Hematopoietic multipotent progenitor cell treated with erythropoietin and hydrocortisone succinate and interleukin-3 and kit ligand, for 15 days (in vitro differentiated cells): Measurements from ENCODE around the gene SLC22A25.
"Not testable (repeated sequence)": the region's sequence is repeated elsewhere in the genome, so short reads cannot be mapped to it uniquely, and the experiment has no call there.

Source experiments
- DNase-seq: peaks from one replicate; pipeline ENCODE4 v3.0.0-alpha.2; 2015; ENCODE audit warnings: low spot score

SLC22A25 gene

DNA sequence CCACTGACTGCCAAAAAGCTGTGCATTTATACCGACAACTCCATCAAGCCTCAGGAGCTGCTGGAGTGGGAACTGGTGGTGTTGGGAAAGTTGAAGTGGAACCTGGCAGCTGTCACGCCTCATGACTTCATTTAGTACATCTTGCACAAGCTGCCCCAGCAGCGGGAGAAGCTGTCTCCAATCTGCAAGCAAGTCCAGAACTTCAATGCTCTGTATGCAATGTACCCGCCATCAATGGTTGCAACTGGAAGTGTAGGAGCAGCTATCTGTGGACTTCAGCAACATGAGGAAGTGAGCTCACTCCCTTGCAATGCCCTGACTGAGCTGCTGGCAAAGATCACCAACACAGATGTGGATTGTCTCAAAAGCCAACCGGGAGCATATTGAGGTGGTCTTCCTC lies at the start of gene SLC22A25:
SLC22A25 (minus strand) TSS at position 67 of the 400 bp plus-strand sequence. CDS start 13,947 bp downstream, outside the sequence.
- no peak for DNase-seq

DNA sequence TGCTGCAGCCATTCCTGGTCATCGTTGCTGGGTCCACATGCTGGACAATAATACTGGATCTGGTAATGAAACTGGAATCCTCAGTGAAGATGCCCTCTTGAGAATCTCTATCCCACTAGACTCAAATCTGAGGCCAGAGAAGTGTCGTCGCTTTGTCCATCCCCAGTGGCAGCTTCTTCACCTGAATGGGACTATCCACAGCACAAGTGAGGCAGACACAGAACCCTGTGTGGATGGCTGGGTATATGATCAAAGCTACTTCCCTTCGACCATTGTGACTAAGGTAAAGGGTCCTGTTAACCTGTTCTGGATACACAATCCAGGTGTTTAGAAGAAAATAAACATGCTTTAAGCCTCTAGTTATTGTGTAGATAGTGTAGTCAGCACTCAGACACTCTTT lies 46.9 kb upstream of the SLC22A25 start:
- no peak for DNase-seq

DNA sequence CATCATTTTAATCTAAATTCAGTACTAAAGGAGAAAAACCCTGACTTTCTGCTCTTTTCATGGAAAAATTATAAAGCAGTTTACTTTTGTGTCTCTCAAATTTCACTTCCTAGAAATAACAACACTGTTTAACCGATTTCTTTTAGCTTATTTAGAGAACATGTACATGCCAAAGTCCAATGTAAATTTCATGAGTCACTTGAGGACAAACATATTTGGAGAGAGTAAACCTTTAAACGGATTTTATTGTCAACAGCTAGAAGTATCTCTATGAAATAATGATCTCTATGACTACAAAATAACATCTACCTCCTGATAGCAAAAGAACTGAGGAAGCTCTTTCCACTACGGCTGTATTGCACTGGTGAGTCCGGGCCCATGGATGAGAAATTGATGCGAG lies 46.3 kb upstream of the SLC22A25 start:
- no peak for DNase-seq

DNA sequence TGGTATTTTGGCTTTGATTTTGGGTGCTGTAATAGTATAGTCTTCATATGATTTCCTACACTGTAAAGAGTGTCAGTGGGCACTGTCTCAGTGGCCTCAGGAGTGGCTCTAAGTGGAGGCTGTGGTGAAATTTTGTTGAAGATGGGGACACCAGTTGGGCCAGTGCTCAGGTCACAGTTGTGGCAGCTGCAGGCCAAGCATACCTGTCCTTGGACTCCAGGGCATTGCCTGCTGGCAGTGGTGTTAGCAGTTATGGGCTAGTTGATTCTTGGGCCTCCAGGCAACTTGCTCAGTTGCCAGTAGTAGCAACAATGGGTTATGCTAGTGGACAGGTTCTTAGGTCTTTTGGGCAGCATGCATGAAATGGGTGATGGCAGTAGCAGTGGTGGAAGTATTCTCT lies 39.2 kb upstream of the SLC22A25 start:
- no peak for DNase-seq

DNA sequence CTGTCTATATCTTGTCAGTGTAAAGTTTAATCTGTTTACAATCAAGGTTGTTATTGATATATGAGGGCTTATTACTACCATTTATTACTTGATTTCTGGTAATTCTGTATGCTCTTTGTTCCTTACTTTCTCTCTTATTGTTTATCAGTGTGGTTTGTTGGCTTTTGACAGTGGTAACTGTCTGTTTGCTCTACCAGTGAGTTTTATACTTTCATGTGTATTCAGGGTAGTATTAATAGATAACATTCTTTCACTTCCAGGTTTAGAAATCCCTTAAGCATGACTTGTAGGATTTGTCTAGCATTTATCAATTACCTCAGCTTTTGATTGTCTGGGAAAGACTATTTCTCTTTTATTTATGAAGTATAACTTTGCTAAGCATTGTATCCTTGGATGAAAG lies 37.5 kb upstream of the SLC22A25 start:
- no peak for DNase-seq

DNA sequence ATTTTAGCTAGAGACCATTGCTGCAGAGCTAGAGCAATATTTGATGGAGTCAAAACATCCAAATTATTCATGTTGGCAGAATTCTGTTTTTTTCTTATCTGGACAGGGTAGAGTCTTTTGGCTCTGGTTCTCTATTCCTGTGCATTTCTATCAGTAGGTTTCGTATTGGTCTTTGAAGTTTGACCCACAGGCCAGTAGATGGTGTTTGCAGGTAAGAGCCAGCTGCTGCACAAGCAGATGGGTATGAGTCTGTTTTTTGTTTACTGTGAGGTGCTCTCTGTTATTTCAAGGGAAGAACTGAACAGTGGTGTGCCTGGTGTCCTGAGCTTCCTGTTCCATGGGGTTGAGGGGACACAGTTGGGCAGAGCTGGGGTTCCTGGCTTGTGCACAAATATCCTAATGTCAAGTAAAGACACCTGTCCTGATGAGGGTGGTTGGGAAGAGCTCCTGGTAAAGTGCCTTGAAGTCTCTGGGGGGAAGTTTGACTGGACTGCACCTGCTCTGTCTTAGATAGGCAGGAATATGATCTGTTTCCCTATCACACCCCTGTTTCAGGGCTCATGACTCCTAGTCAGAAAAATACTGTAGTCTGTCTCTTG lies 34.0 kb upstream of the SLC22A25 start:
- no peak for DNase-seq

DNA sequence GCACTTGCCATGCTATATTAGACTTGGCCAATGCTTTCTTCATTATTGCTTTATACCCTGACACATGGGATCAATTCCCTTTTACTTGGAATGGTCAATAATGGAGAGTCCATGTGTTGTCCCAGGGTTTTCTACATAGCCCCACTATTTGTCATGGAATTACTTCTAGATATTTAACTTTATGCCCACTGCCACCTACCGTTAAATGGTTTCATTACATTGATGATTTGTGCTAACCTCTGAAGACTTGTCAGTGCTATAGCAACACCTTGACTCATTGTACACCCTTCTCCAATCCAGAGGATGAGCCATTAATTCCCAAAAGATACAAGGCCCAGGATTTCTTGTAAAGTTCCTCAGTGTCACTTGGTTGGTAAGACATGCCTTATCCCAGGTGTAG lies 31.4 kb upstream of the SLC22A25 start:
- DNase-seq: no peak

DNA sequence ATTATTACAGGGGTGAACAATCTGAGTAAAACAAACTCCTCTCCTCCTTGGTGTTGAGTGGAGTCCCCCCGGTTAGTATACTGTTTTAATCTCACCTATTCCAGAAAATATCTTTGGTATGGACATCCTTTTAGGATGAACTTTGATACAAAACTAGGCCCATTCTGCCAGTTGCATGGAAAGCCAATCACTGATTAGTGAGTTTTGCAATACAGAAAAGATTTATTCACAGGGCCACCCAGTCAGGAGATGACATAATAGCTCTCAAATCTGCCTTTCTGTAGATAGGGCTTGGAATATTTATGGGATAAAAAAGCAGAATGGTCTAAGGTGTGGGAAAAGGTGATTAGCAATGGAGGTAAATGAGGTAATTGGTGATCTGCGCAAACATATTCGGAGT lies 30.3 kb upstream of the SLC22A25 start:
- DNase-seq: no peak

DNA sequence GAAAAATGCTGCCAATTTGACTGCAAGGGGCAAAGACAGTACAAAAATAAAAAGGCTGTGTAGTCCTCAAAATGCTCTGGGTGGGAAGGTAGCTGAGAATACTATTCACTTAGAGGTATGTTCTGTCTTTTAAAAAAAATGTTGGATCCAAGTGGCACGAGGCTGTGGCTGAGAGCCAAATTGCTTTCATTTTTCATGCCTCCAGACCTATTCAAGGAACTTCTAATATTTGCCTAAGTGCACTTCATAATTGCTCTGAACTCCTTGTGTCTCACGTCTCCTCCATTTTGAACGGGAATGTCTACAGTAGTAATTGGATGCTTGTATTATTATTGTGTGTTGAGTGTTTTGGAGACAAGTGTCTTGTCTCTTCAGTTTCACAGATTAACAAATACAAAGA lies 19.1 kb upstream of the SLC22A25 start:
- DNase-seq: no peak

DNA sequence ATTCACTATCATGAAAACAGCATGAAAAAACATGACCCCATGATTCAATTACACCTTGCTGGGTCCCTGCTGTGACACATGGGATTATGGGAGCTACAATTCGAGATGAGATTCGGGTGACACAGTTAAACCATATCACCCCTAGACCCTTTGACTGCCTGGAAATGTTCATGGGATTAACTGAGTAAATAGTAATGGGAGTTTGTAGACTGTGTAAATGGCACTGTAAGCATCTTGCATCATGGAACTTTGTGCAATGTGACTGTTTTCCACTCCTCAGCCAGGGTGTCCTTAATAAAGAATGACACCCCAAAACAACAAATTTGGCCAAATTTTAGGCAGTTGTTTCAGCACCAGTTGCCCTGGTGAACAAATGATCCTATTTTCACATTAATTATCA lies 7.9 kb upstream of the SLC22A25 start:
- no peak for DNase-seq

DNA sequence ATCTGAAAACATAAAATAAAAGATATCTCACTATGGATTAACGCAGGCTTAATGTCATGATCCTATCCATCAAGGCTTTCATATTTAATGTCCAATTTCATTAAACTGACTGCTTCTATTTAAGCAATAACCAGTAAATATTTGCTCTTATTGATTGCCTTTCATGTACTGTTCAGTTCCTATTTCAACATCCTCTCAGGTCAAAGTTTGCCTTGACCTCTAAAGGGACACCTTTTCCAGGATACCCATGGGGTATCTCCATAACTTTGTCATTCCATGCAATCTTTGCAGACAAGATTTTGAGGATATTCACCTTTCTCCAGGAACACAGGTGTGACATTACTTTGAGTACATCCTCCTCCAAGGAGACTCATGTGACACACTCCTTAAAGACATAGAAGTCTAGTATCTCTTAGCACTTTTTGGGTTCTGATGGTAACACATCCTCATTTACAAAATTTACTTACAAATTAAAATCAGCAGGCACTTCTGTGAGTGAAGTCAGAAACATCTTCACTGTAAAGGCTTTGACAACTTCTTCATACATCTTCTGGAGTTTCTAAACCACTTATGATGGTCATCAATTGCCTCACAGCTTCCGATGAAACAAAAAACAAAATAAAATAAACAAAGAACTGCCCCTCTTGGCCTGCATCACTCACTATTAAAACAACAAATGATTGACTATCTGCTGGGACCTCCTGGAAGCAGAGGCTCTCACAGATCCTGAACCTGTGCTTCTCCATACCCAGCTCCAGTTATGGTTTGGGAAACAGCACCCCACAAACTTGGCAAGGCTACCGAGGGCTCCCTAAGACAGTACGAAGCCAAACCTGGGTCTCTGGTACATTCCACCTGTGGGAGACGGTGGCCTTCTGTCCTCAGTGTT lies 7.0 kb upstream of the SLC22A25 start:
- no peak for DNase-seq

DNA sequence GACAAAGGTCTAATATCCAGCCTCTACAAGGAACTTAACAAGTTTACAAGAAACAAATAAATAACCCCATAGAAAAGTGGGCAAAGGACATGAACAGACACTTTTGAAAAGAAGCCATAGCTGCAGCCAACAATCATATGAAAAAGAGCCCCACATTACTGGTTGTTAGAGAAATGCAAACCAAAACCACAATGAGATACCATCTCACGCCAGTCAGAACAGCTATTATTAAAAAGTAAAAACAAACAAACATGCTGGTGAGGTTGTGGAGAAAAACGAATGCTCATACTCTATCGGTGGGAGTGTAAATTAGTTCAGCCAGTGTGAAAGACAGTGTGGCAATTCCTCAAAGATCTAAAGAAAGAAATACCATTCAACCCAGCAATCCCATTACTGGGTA lies 5.6 kb upstream of the SLC22A25 start:
- no peak for DNase-seq

DNA sequence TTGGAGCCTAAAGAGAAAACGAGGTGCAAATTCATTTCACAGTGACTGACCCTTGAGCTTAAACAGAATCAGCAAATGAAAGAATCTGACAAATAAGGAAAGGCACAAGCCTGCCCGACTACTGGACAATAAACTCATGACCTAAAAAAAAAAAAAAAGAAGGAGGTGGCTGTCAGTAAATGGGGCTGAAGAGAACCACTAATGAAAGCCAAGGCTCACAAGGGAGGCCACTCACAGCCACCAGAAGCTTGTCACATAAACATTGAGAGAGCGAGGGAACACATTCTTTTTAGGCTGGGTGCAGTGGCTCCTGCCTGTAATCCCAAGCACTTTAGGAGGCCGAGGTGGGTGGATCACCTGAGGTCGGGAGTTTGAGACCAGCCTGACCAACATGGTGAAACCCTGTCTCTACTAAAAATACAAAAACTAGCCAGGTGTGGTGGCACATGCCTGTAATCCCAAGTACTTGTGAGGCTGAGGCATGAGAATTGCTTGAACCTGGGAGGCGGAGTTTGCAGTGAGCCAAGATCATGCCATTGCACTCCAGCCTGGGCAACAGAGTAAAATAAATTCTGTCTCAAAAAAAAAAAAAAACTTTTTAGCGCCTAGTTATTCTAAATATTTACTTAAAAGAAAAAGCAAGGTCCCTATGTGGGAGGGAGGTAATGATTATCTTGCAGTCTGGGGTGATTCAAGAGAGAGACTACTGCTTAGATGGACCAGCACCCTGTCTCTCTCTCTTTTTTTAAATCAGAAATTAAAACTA lies 4.0 kb upstream of the SLC22A25 start:
- DNase-seq: not testable (repeated sequence)

DNA sequence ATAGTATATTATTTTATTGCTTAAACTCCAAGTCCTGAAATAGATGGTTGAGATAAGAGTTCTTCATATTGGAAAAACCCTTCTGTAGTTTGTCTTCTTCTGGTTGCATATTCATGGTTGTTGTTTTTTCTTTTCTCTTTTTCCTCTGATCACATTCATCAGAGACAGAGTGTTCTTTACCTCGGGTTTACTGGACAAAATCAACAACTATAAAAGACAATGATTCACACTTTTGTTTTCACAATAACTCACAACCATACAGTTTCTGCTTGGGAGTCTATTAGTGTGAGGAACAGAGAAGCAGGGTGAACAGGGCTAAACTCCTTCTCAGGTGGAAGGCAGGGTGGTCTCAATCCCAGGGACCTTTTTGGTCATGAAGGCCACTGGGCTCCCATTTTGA lies 2.6 kb upstream of the SLC22A25 start:
- DNase-seq: no peak

DNA sequence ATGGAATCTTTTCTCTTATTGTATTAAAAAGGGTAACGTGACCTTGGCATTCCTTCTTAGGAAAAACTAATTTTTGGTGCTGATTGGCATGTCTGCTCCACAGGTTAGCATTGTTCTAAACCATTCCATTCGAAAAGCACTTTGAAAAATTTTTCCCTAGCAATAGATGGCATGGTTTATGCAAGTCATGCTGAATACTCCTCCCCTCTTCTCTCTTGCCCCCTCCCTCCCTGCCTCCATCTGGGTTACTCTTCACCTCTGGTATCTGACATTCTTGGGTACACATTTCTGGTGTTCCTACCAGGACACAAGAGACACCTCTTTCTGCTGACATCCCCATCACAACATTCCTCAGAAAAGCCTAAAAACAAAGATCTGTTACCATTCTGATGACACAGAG lies 1.5 kb upstream of the SLC22A25 start:
- no peak for DNase-seq

DNA sequence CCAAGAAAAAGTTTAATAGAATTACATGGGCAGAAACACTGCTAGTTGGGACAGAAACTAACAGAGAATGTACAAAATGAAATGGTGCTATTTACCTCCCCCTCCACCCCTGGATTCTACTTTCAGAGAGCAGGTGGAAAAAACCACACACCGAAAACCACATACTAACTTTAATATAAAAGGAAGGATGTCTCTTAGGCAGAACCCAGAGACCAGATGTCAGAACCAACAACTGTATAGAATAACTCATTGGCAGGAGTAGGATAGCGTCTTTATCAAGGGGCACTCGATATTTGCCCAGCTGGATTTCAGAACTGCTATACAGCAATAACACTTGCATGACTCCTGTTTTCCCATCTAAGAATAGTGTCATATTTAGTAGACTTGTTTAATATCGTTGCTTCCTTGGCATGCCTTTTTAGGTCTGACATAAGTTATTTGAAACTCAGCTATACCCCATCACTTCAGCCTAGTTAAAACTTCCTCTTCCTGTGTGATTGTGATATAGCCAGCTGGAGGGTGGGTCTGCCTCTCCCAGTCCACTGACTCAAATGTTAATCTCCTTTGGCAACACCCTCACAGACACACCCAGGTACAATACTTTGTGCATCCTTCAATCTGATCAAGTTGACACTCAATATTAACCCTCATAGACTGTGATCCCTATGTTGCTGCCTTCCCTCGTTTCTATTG lies 1.2 kb downstream of the SLC22A25 start:
- no peak for DNase-seq

DNA sequence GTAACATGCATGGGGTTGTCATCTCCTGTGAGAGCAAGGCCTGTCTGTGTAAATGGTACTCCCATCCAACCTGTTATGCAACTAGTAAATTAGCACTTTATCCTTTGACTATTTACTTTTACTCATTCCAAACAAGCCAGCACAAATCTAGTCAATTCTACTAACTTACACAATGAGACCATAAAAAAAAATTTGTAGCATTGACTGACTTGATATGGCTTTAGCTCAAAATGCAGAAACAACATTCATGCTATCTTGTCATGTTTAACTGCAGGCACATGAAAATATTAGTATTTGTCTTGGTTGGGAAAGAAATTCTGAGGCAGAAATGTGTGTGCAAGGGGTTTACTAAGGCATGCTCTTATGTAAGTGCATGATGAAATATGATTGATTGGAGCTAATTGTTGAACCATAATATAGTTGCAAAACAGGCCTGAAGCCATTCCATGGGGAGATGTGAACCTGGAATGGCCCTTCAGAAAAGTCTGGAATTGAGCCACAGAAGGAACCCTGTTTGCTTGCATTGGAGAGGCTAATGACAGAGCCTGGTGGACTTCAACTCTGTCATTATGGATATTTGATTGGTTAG lies 2.5 kb downstream of the SLC22A25 start:
- no peak for DNase-seq

DNA sequence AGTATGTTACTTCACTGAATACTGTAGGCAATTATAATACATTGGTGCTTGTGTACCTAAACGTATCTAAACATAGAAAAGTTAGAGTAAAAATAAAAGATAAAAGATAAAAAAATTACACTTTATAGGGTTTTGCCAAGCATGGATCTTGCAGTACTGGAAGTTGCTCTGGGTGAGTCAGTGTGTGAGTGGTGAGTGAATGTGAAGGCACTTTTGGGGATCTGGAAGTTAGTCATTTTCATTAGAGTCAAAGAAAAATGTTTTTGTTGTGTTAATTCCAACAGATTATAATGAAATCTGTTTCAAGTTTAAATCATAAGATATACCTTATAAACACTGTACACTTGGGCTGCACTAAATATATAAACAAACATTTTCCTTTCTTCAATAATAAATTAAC lies 3.3 kb downstream of the SLC22A25 start:
- DNase-seq: no peak

DNA sequence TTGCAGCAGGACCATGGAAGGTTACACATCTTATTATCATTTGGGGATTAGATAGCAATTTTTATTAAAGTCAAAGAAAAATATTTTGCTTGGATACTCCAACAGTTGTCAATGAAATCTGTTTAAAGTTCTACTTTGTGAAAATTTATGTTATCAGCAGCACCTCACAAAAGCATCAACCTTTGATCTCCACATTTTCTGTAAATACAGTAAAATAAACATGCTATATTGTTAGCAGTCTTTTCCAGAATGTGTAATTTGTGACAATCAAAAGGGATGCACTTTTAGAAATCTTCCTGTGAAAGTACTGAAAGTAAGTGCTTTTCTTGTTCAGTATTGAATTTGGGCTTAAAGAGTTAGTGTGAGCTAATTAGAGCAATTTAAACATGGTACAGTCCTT lies 4.1 kb downstream of the SLC22A25 start:
- no peak for DNase-seq

DNA sequence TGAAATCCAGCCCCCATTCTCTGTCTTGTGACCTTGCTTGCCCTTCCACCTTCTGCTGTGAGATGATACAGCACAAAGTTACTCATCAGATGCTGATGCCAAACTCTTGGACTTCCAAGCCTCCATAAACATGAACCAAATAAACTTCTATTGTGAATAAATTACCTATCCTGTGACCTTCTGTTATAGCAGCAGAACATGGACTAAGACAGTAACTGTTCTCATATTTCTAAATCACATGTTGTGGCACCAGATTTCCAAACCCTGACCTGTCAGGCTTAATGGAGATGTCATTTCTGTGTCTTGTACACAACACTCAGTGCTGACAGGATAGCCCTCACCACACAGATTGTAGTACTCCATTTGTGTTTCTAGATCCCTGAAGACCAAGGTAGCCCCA lies 6.0 kb downstream of the SLC22A25 start:
- no peak for DNase-seq

DNA sequence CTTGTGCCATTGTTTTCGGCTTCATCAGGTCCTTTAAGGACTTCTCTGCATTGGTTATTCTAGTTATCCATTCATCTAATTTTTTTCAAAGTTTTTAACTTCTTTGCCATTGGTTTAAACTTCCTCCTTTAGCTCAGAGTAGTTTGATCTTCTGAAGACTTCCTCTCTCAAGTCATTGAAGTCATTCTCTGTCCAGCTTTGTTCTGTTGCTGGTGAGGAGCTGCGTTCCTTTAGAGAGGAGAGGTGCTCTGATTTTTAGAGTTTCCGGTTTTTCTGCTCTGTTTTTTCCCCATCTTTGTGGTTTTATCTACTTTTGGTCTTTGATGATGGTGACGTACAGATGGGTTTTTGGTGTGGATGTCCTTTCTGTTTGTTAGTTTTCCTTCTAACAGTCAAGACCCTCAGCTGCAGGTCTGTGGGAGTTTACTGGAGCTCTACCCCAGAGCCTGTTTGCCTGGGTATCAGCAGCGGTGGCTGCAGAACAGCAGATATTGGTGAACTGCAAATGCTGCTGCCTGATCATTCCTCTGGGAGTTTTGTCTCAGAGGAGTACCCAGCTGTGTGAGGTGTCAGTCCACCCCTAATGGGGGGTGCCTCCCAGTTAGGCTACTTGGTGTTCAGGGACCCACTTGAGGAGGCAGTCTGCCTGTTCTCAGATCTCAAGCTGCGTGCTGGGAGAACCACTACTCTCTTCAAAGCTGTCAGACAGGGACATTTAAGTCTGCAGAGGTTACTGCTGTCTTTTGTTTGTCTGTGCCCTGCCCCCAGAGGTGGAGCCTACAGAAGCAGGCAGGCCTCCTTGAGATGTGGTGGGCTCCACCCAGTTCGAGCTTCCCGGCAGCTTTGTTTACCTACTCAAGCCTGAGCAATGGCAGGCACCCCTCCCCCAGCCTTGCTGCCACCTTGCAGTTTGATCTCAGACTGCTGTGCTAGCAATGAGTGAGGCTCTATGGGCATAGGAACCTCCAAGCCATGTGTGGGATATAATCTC lies 7.6 kb downstream of the SLC22A25 start:
- not testable (repeated sequence) for DNase-seq
